Neural progenitor cell (in vitro differentiated cells): ENCODE measurements around the gene SLFNL1. TPM values are rescaled to one million over a fixed set of nuclear protein-coding genes. Genes with fewer than 3 reads are reported as not detected.

ENCODE experiments used
- DNase-seq: peaks from one replicate; pipeline ENCODE4 v3.0.0-alpha.2; 2016; ENCODE audit warnings: low spot score
- H2AFZ ChIP-seq: fragments of 200-600 bp; sonication (generic); replicated peaks from 2 replicates; pipeline ENCODE4 v1.6.1; 2016; ENCODE audit warnings: antibody characterized with exemption
- H3F3A ChIP-seq: fragments of 200-600 bp; sonication (generic); 2 replicates; pipeline ENCODE4 v1.6.1; 2016; ENCODE audit warnings: antibody characterized with exemption, low read depth
- H3K27ac ChIP-seq: fragments of 200-600 bp; sonication (generic); 2 replicates; pipeline ENCODE4 v1.5.1; 2016; ENCODE audit warnings: mild to moderate bottlenecking
- H3K27me3 ChIP-seq: fragments of 200-600 bp; sonication (generic); 2 replicates; pipeline ENCODE4 v1.6.1; 2016; ENCODE audit warnings: mild to moderate bottlenecking, moderate library complexity
- H3K36me3 ChIP-seq: fragments of 200-600 bp; sonication (generic); 2 replicates; pipeline ENCODE4 v1.5.1; 2016
- H3K4me1 ChIP-seq: fragments of 200-600 bp; sonication (generic); 2 replicates; pipeline ENCODE4 v1.6.1; 2016; ENCODE audit warnings: mixed run types
- H3K4me2 ChIP-seq: fragments of 200-600 bp; sonication (generic); 2 replicates; pipeline ENCODE4 v1.6.1; 2016
- H3K4me3 ChIP-seq: fragments of 200-600 bp; sonication (generic); 2 replicates; pipeline ENCODE4 v1.5.1; 2016
- H3K79me2 ChIP-seq: fragments of 200-600 bp; sonication (generic); 2 replicates; pipeline ENCODE4 v1.6.1; 2016; ENCODE audit warnings: low read depth
- H3K9ac ChIP-seq: fragments of 200-600 bp; sonication (generic); 2 replicates; pipeline ENCODE4 v1.6.1; 2016
- H3K9me3 ChIP-seq: fragments of 200-600 bp; sonication (generic); 2 replicates; pipeline ENCODE4 v1.5.1; 2016; ENCODE audit warnings: low read depth
- H4K20me1 ChIP-seq: fragments of 200-600 bp; sonication (generic); 2 replicates; pipeline ENCODE4 v1.6.1; 2016; ENCODE audit warnings: low read depth
- H3K27ac Mint-ChIP-seq: 3 replicates; pipeline ENCODE4 v1.8.0; 2021; ENCODE audit warnings: mixed read lengths
- H3K27me3 Mint-ChIP-seq: 2 replicates; pipeline ENCODE4 v1.8.0; 2022; ENCODE audit warnings: low read depth, mild to moderate bottlenecking, inconsistent platforms, moderate library complexity, mixed read lengths; ENCODE audit not compliant: insufficient read depth
- H3K36me3 Mint-ChIP-seq: 3 replicates; pipeline ENCODE4 v1.8.0; 2021; ENCODE audit warnings: mixed read lengths
- H3K4me1 Mint-ChIP-seq: 3 replicates; pipeline ENCODE4 v1.8.0; 2021; ENCODE audit warnings: mixed read lengths
- H3K4me3 Mint-ChIP-seq: 3 replicates; pipeline ENCODE4 v1.8.0; 2021; ENCODE audit warnings: mild to moderate bottlenecking, moderate library complexity, mixed read lengths
- H3K9me3 Mint-ChIP-seq: 3 replicates; pipeline ENCODE4 v1.8.0; 2020; ENCODE audit warnings: mixed read lengths
- EZH2 ChIP-seq: fragments of 200-600 bp; sonication (generic); IDR thresholded peaks from 2 replicates; pipeline ENCODE4 v1.6.1; 2017; ENCODE audit warnings: antibody characterized with exemption, mild to moderate bottlenecking, moderate library complexity
- EZH2phosphoT487 ChIP-seq: fragments of 200-600 bp; sonication (generic); IDR thresholded peaks from 2 replicates; pipeline ENCODE4 v1.6.1; 2017; ENCODE audit warnings: antibody characterized with exemption
- total RNA-seq: library from RNA; depleted of rRNA; stranded (reverse); fragments of >200 nt; gene quantifications from 2 replicates; pipeline ENCODE4 v1.2.3, GENCODE V29; 2015; ENCODE audit warnings: low replicate concordance
- TF ChIP-seq, protein P1 (sequence below): fragments of 200-600 bp; sonication (generic); IDR thresholded peaks from 2 replicates; pipeline ENCODE4 v1.5.1; 2017; ENCODE audit warnings: antibody characterized with exemption, mild to moderate bottlenecking

SLFNL1 gene
- total RNA-seq, 1 donor from 2014 or later = not detected

DNA sequence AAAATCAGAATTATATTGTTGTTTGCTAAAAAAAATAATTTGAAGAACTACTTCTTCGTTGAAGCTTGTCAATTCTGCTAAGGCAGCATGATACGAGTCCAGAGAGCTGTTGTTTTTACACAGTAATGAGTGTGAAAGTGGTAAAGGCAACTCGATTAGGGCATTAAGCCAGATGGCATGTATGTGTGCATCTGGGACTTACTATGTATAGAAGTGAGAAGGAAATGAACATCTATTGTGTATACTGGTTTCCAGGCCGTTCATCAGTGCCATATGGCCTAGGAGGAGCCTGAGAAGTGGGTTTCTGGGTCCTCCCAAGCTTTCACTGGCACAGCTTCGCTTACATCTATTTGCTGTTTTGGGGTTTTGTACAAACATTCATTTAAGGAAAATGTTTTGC lies 36.4 kb downstream of the SLFNL1 start:
- no peak for DNase-seq
- peaks cover 23% of the 10 kb centered on the region for H3K4me1 Mint-ChIP-seq
- H3K36me3 Mint-ChIP-seq = peaks cover 45% of the 10 kb centered on the region
- TF ChIP-seq EZH2phosphoT487 (no peak), EZH2 (no peak)
- TF ChIP-seq, protein P1, sequence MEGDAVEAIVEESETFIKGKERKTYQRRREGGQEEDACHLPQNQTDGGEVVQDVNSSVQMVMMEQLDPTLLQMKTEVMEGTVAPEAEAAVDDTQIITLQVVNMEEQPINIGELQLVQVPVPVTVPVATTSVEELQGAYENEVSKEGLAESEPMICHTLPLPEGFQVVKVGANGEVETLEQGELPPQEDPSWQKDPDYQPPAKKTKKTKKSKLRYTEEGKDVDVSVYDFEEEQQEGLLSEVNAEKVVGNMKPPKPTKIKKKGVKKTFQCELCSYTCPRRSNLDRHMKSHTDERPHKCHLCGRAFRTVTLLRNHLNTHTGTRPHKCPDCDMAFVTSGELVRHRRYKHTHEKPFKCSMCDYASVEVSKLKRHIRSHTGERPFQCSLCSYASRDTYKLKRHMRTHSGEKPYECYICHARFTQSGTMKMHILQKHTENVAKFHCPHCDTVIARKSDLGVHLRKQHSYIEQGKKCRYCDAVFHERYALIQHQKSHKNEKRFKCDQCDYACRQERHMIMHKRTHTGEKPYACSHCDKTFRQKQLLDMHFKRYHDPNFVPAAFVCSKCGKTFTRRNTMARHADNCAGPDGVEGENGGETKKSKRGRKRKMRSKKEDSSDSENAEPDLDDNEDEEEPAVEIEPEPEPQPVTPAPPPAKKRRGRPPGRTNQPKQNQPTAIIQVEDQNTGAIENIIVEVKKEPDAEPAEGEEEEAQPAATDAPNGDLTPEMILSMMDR = no peak
- Histone ChIP-seq H3K4me1 (peaks cover 16% of the 10 kb centered on the region), H3K9me3 (no peaks in the 10 kb centered on the region), H3K79me2 (peaks cover 54% of the 10 kb centered on the region), H3K27ac (no peak overlapping the region), H2AFZ (no peak overlapping the region), H3K27me3 (no peaks in the 10 kb centered on the region), H3K4me3 (no peak overlapping the region), H4K20me1 (peaks cover 48% of the 10 kb centered on the region), H3K36me3 (peaks cover 27% of the 10 kb centered on the region), H3K4me2 (no peak overlapping the region), H3K9ac (peak overlapping the region; percentile 18), H3F3A (no peaks in the 10 kb centered on the region)
- H3K27me3 Mint-ChIP-seq = no peaks in the 10 kb centered on the region
- no peaks in the 10 kb centered on the region for H3K9me3 Mint-ChIP-seq
- H3K4me3 Mint-ChIP-seq = no peak overlapping the region
- H3K27ac Mint-ChIP-seq = no peak overlapping the region

DNA sequence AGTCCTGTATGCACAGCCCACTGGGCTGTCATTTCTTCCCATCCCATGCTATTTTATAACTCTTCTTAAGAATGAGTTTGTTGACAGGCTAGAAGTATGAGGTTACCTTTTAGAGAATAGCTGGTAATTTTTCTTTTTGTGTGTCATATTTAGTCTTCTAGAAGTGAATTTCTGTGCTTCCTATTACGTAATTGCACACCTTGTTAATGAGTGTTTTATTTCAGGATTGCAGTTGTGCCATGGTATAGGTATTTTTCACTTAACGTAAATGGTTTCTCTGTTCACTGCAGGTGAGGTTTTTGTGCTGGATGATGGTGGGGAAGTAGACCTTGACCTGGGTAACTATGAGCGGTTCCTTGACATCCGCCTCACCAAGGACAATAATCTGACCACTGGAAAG lies 37.0 kb downstream of the SLFNL1 start:
- Histone ChIP-seq H3K4me1 (peaks cover 16% of the 10 kb centered on the region), H3K36me3 (peaks cover 25% of the 10 kb centered on the region), H3K27ac (no peak overlapping the region), H3K9ac (no peak overlapping the region), H3K9me3 (no peaks in the 10 kb centered on the region), H3K79me2 (peaks cover 57% of the 10 kb centered on the region), H3K4me2 (no peak overlapping the region), H2AFZ (no peak overlapping the region), H3K4me3 (no peak overlapping the region), H3K27me3 (no peaks in the 10 kb centered on the region), H3F3A (peaks cover 2% of the 10 kb centered on the region), H4K20me1 (peaks cover 48% of the 10 kb centered on the region)
- H3K36me3 Mint-ChIP-seq = peaks cover 42% of the 10 kb centered on the region
- H3K4me3 Mint-ChIP-seq = peak overlapping the region; percentile 31
- peaks cover 23% of the 10 kb centered on the region for H3K4me1 Mint-ChIP-seq
- no peaks in the 10 kb centered on the region for H3K27me3 Mint-ChIP-seq
- DNase-seq = no peak
- no peaks in the 10 kb centered on the region for H3K9me3 Mint-ChIP-seq
- TF ChIP-seq, protein P1 = no peak
- TF ChIP-seq EZH2phosphoT487 (no peak), EZH2 (no peak)
- no peak overlapping the region for H3K27ac Mint-ChIP-seq

DNA sequence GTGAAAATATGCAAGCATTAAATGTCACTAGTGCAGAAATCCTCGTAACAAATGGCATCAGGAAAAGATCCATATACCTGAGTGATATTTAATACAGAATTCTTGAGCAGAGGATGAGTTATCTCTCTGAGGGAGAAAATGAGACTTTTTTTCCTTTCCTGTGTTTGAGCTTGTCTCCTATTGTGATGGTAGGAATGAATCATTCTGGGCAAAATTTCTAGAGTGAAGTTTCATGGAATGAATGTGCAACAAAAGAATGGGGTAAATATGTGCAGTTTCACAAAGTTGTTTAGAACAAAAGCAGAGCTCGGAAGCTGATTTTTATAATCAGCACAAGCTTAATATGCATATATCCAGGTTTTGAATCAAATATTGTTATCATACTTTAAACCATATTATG lies 37.5 kb downstream of the SLFNL1 start:
- no peak overlapping the region for H2AFZ ChIP-seq
- Mint-ChIP-seq H3K4me1 (peaks cover 23% of the 10 kb centered on the region), H3K9me3 (no peaks in the 10 kb centered on the region), H3K27ac (no peak overlapping the region), H3K36me3 (peaks cover 38% of the 10 kb centered on the region), H3K4me3 (no peak overlapping the region), H3K27me3 (no peaks in the 10 kb centered on the region)
- peaks cover 21% of the 10 kb centered on the region for H3K36me3 ChIP-seq
- no peaks in the 10 kb centered on the region for H3K27me3 ChIP-seq
- H3K27ac ChIP-seq = no peak overlapping the region
- no peak overlapping the region for H3K4me2 ChIP-seq
- TF ChIP-seq EZH2phosphoT487 = no peak
- no peak for TF ChIP-seq EZH2
- TF ChIP-seq, protein P1 = no peak
- no peak overlapping the region for H3K9ac ChIP-seq
- H3K4me3 ChIP-seq = no peak overlapping the region
- H3K4me1 ChIP-seq = peaks cover 16% of the 10 kb centered on the region
- H3F3A ChIP-seq = peaks cover 7% of the 10 kb centered on the region
- peaks cover 57% of the 10 kb centered on the region for H3K79me2 ChIP-seq
- no peak for DNase-seq
- H3K9me3 ChIP-seq = no peaks in the 10 kb centered on the region
- H4K20me1 ChIP-seq = peaks cover 48% of the 10 kb centered on the region
